ENCODE measurements around the gene KRAS. TPM values are rescaled to one million over a fixed set of nuclear protein-coding genes. Genes with fewer than 3 reads are reported as not detected.
A peak's percentile ranks its signal among the peaks of the same experiment; 100 is the strongest.
"Not testable (repeated sequence)": the region's sequence is repeated elsewhere in the genome, so short reads cannot be mapped to it uniquely, and the experiment has no call there.

KRAS gene
- 39.3 TPM for polyA plus RNA-seq

- Mint-ChIP-seq H3K27ac (peak within 1 kb of the TSS; percentile 78 to 97 (median 93)), H3K4me3 (peak within 1 kb of the TSS; percentile 68 to 98 (median 94)), H3K36me3 (no peaks in the 10 kb centered on the region), H3K9me3 (no peaks in the 10 kb centered on the region), H3K4me1 (peaks cover 26 to 45% (median 38%) of the 10 kb centered on the region in 3 donors), H3K27me3 (no peaks in the 10 kb centered on the region)
Observed at GRCh38 chr12:25250744-25251730, at the start of gene KRAS. KRAS (minus strand) TSS chr12:25250929.

- Mint-ChIP-seq H3K36me3 (peaks cover under 1% of the 10 kb centered on the region), H3K4me1 (peaks cover 0 to 6% (median 0%) of the 10 kb centered on the region in 3 donors), H3K27me3 (no peaks in the 10 kb centered on the region), H3K27ac (no peak overlapping the region), H3K4me3 (no peak overlapping the region), H3K9me3 (peaks cover 0 to 3% (median 0%) of the 10 kb centered on the region in 3 donors)
Observed at GRCh38 chr12:25296381-25296780, 45.7 kb upstream of the KRAS start.

- Mint-ChIP-seq H3K4me3 (no peak overlapping the region), H3K4me1 (peaks cover 0 to 6% (median 0%) of the 10 kb centered on the region in 3 donors), H3K27ac (no peak overlapping the region), H3K9me3 (peaks cover 0 to 3% (median 0%) of the 10 kb centered on the region in 3 donors), H3K36me3 (no peaks in the 10 kb centered on the region), H3K27me3 (no peaks in the 10 kb centered on the region)
Observed at GRCh38 chr12:25295361-25295760, 44.6 kb upstream of the KRAS start.

- Mint-ChIP-seq H3K27ac (no peak overlapping the region), H3K9me3 (peaks cover 3 to 10% (median 5%) of the 10 kb centered on the region in 3 donors), H3K4me1 (peaks cover 0 to 3% (median 0%) of the 10 kb centered on the region in 3 donors), H3K36me3 (no peaks in the 10 kb centered on the region), H3K4me3 (no peak overlapping the region), H3K27me3 (no peaks in the 10 kb centered on the region)
Observed at GRCh38 chr12:25293653-25294052, 42.9 kb upstream of the KRAS start.

- peaks cover 4 to 10% (median 5%) of the 10 kb centered on the region in 3 donors for H3K9me3 Mint-ChIP-seq
- not testable (repeated sequence) for H3K27ac Mint-ChIP-seq, H3K36me3 Mint-ChIP-seq, H3K27me3 Mint-ChIP-seq, H3K4me3 Mint-ChIP-seq, H3K4me1 Mint-ChIP-seq
Observed at GRCh38 chr12:25292810-25293221, 42.1 kb upstream of the KRAS start.

GRCh38 chr12:25287610-25288009 is 36.9 kb upstream of the KRAS start:
- Mint-ChIP-seq H3K4me1 (peaks cover 0 to 3% (median 2%) of the 10 kb centered on the region in 3 donors), H3K27ac (no peak overlapping the region), H3K9me3 (peaks cover 5 to 10% (median 5%) of the 10 kb centered on the region in 3 donors), H3K4me3 (no peak overlapping the region), H3K27me3 (no peaks in the 10 kb centered on the region), H3K36me3 (peaks cover 2% of the 10 kb centered on the region)

GRCh38 chr12:25286837-25287236 is 36.1 kb upstream of the KRAS start:
- Mint-ChIP-seq H3K4me1 (peaks cover 0 to 4% (median 3%) of the 10 kb centered on the region in 3 donors), H3K36me3 (peaks cover 2% of the 10 kb centered on the region), H3K27me3 (no peaks in the 10 kb centered on the region), H3K27ac (no peak overlapping the region), H3K4me3 (no peak overlapping the region), H3K9me3 (peaks cover 5 to 10% (median 5%) of the 10 kb centered on the region in 3 donors)

- H3K4me1 Mint-ChIP-seq, result peaks cover 0 to 9% (median 3%) of the 10 kb centered on the region in 3 donors
- H3K27me3 Mint-ChIP-seq, result peaks cover 2% of the 10 kb centered on the region
- no peak overlapping the region for H3K4me3 Mint-ChIP-seq
- H3K36me3 Mint-ChIP-seq, result peaks cover 2% of the 10 kb centered on the region
- H3K27ac Mint-ChIP-seq, result no peak overlapping the region
- H3K9me3 Mint-ChIP-seq, result peaks cover 2% of the 10 kb centered on the region in 3 donors
Observed at GRCh38 chr12:25284024-25284423, 33.3 kb upstream of the KRAS start.

- Mint-ChIP-seq H3K27ac (no peak overlapping the region), H3K4me3 (no peak overlapping the region)
Observed at GRCh38 chr12:25283006-25283405, 32.3 kb upstream of the KRAS start.

GRCh38 chr12:25280082-25280481 is 29.4 kb upstream of the KRAS start:
- H3K4me1 Mint-ChIP-seq, result peaks cover 0 to 9% (median 1%) of the 10 kb centered on the region in 3 donors
- no peaks in the 10 kb centered on the region for H3K9me3 Mint-ChIP-seq
- H3K27me3 Mint-ChIP-seq, result peaks cover 2% of the 10 kb centered on the region
- H3K27ac Mint-ChIP-seq, result no peak overlapping the region
- H3K36me3 Mint-ChIP-seq, result peaks cover 2% of the 10 kb centered on the region
- no peak overlapping the region for H3K4me3 Mint-ChIP-seq

More at GRCh38 chr12:25283006-25283405, 32.3 kb upstream of the KRAS start:
- peaks cover 2% of the 10 kb centered on the region for H3K27me3 Mint-ChIP-seq
- H3K4me1 Mint-ChIP-seq, result peaks cover 0 to 9% (median 3%) of the 10 kb centered on the region in 3 donors
- peaks cover 2% of the 10 kb centered on the region for H3K36me3 Mint-ChIP-seq
- H3K9me3 Mint-ChIP-seq, result peaks cover 0 to 2% (median 0%) of the 10 kb centered on the region in 3 donors

GRCh38 chr12:25278269-25278668 is 27.5 kb upstream of the KRAS start:
- Mint-ChIP-seq H3K4me1 (peaks cover 0 to 9% (median 0%) of the 10 kb centered on the region in 3 donors), H3K27me3 (peaks cover 2% of the 10 kb centered on the region), H3K4me3 (no peak overlapping the region), H3K27ac (no peak overlapping the region), H3K36me3 (peaks cover 4% of the 10 kb centered on the region), H3K9me3 (no peaks in the 10 kb centered on the region)

GRCh38 chr12:25276199-25276937 is 25.6 kb upstream of the KRAS start:
- H3K4me1 Mint-ChIP-seq, result peaks cover 0 to 4% (median 1%) of the 10 kb centered on the region in 3 donors
- H3K9me3 Mint-ChIP-seq, result no peaks in the 10 kb centered on the region
- H3K27ac Mint-ChIP-seq, result no peak overlapping the region
- H3K36me3 Mint-ChIP-seq, result peaks cover 4% of the 10 kb centered on the region
- H3K27me3 Mint-ChIP-seq, result peaks cover 2% of the 10 kb centered on the region
- H3K4me3 Mint-ChIP-seq, result no peak overlapping the region

GRCh38 chr12:25271486-25272098 is 20.9 kb upstream of the KRAS start:
- Mint-ChIP-seq H3K4me3 (no peak overlapping the region), H3K27me3 (no peaks in the 10 kb centered on the region), H3K4me1 (peaks cover 0 to 9% (median 5%) of the 10 kb centered on the region in 3 donors), H3K27ac (no peak overlapping the region), H3K9me3 (no peaks in the 10 kb centered on the region), H3K36me3 (peaks cover 4% of the 10 kb centered on the region)

- peak overlapping the region in 1 of 3 donors; percentile 45 for H3K27ac Mint-ChIP-seq
- peaks cover 4% of the 10 kb centered on the region for H3K36me3 Mint-ChIP-seq
- no peak overlapping the region for H3K4me3 Mint-ChIP-seq
- no peaks in the 10 kb centered on the region for H3K9me3 Mint-ChIP-seq
- H3K27me3 Mint-ChIP-seq, result no peaks in the 10 kb centered on the region
- H3K4me1 Mint-ChIP-seq, result peaks cover 5 to 9% (median 7%) of the 10 kb centered on the region in 3 donors
Observed at GRCh38 chr12:25269701-25270100, 19.0 kb upstream of the KRAS start.

Data from IgD-negative memory B cell (primary cell).